VCaP (cell line): ENCODE results near the gene F13B.

ENCODE experiments used
- H3K27ac ChIP-seq: fragments of 450-650 bp; 2 replicates; pipeline ENCODE4 v1.5.1; 2017
- TF ChIP-seq, protein P1 (sequence below): fragments of 450-650 bp; conservative IDR thresholded peaks from 2 replicates; pipeline ENCODE4 v1.5.1; 2017; ENCODE audit warnings: mild to moderate bottlenecking, moderate library complexity

Gene F13B

DNA sequence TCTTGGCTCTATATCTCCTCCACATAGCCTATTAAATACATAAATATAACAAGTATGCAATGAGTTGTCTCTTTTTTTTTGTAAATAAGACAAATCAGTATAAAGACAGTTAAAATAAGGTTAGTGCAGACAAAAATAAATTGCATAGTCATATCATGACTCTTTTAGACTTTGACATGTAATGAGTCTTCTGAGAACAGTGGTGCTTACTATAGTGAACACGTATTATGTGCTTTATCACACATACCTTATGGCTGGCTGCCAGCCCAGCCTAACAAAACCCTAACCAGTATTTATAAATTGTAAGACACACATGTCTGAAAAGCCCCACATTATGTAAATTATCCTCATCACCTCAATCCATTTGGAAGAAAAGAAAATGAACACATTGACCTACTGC lies 29.1 kb upstream of the F13B start:
- TF ChIP-seq, protein P1, sequence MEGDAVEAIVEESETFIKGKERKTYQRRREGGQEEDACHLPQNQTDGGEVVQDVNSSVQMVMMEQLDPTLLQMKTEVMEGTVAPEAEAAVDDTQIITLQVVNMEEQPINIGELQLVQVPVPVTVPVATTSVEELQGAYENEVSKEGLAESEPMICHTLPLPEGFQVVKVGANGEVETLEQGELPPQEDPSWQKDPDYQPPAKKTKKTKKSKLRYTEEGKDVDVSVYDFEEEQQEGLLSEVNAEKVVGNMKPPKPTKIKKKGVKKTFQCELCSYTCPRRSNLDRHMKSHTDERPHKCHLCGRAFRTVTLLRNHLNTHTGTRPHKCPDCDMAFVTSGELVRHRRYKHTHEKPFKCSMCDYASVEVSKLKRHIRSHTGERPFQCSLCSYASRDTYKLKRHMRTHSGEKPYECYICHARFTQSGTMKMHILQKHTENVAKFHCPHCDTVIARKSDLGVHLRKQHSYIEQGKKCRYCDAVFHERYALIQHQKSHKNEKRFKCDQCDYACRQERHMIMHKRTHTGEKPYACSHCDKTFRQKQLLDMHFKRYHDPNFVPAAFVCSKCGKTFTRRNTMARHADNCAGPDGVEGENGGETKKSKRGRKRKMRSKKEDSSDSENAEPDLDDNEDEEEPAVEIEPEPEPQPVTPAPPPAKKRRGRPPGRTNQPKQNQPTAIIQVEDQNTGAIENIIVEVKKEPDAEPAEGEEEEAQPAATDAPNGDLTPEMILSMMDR, result no peak
- no peak overlapping the region for H3K27ac ChIP-seq

DNA sequence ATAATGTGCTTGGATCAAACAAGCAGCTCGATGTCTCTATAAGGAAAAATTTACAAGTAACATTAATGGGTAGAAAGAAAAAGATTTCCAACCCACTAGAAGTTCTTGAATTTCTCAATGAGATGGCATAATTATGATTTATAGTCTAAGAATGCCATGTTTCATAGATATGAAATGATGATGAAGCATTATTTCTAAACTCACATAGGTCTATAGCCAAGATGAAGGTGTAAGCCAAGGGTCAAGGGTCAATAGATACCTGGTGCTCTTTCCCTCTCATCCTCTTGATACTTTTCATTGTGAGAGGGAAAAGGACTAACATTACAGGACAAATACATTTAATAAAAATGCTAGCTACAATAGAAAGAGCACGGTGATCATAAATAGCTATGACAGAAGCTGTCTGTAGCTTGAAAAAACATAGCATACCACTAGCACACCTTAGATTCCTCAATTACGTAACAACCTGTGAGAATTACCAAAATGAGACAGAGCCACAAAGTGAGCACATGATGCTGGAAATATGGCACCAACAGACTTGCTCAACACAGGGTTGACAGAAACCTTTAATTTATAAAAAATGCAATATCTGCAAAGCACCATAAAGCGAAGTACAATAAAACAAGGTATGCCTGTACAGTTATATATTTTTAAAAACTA lies 26.3 kb upstream of the F13B start:
- TF ChIP-seq, protein P1, result no peak
- H3K27ac ChIP-seq, result no peak overlapping the region

DNA sequence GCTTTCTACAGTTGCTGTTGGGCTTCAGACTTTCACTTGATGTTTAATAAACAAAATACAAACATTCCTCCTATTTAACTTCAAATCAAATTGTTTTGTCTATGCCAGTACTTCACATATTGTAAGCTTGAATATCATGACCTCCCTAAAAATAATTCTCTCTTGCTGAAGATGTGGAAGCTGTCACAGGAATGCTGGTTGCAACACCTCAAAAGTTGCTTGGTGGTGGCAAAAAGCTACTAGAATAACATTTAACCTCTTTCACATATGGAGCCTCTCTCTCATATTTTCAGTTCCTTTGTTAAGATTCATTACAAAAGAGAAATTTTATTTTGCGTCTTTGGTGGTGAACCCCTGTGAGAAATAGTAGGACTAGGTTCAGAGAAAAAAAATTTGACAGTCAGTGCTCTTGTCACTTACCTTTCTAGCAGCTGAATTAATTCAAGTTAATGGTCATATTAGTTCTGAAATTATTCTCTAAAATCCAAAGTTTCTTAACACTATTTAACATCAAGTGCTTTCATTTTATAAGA lies 25.5 kb upstream of the F13B start:
- TF ChIP-seq, protein P1, result no peak
- no peak overlapping the region for H3K27ac ChIP-seq

DNA sequence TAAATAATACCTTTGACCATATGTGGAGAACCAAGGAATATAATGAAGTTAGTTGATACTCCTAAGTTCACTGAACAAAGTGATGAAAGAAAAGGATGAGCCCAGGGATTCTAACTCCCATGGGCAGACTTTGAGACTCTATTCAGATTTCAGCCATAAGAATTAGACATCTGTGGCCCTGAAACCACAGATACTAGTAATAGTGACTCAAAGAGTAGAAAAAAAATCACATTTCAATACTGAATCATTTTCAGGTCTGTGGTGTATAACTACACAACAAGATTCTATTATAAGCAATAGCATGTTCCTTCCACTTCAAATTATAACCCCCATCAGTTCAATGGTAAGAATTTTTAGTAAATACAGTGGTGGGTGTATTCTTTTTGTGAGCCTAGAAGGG lies 16.4 kb upstream of the F13B start:
- TF ChIP-seq, protein P1, result no peak
- H3K27ac ChIP-seq, result no peak overlapping the region

DNA sequence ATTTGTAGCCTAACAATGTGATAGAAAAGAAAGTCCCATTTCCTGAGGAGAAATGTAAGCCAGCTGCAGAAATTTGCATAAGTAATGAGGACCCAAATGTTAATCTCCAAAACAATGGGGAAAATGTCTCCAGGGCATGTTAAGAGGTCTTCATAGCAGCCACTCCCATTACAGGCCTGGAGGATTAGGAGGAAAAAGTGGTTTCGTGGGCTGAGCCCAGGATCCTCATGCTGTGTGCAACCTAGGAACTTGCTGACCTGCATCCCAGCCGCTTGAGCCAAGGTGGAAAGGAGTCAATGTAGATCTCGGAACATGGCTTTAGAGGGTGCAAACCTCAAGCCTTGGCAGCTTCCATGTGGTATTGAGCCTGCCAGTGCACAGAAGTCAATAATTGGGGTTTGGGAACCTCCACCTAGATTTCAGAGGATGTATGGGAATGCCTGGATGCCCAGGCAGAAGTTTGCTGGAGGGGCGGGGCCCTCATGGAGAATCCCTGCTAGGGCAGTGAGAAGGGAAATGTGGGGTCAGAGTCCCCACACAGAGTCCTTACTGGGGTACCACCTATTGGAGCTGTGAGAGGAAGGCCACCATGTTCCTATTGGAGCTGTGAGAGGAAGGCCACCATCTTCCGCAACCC lies 14.2 kb upstream of the F13B start:
- TF ChIP-seq, protein P1, result no peak

DNA sequence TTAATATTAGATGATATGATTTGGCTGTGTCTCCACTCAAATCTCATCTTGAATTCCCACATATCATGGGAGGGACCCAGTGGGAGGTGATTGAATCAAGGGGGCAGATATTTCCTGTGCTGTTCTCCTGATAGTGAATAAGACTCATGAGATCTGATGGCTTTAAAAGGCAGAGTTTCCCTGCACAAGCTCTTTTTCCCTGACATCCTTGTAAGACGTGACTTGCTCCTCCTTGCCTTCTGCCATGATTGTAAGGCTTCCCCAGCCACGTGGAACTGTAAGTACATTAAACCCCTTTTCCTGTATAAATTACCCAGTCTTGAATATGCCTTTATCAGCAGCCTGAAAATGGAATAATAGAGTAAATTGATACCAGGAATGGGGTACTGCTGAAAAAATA lies 13.3 kb upstream of the F13B start:
- TF ChIP-seq, protein P1, result no peak

More for the DNA sequence above, 14.2 kb upstream of the F13B start:
- no peak overlapping the region for H3K27ac ChIP-seq

DNA sequence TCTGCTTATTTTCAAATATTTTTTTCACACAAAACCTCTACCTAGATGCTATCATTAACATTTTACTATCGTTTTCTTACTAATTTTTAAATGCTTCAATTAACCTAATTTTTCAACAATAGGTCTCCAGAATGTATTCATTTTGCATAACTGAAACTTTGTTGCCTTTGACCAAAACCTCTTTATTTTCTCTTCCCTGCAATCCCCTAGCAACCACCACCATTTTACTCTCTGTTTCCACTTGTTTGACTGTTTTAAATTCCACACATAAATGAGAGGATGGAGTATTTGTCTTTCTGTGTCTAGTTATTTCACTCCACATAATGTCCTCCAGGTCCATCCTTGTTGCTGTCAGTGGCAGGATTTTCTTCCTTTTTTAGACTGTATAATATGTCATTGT lies 9.5 kb upstream of the F13B start:
- no peak overlapping the region for H3K27ac ChIP-seq
- TF ChIP-seq, protein P1, result no peak

More for the DNA sequence above, 13.3 kb upstream of the F13B start:
- no peak overlapping the region for H3K27ac ChIP-seq
